HepG2 (cell line): ENCODE results near the gene SOWAHB. TPM values are rescaled to one million over a fixed set of nuclear protein-coding genes. Genes with fewer than 3 reads are reported as not detected.

Experiments used
- ARID3A ChIP-seq: IDR thresholded peaks from 2 replicates; pipeline ENCODE4 v1.6.1; 2012; ENCODE audit warnings: low read depth, low read length, improper control_type of control experiment
- CBFB ChIP-seq: sonication (generic); formaldehyde crosslinking; IDR thresholded peaks from 2 replicates; pipeline ENCODE4 v1.4.0; 2020; ENCODE audit warnings: missing genetic modification reagents
- ELF3 ChIP-seq: IDR thresholded peaks from 2 replicates; pipeline ENCODE4 v1.6.1; 2016; ENCODE audit warnings: missing genetic modification reagents, missing compliant biosample characterization
- HDAC1 ChIP-seq: sonication (generic); formaldehyde crosslinking; IDR thresholded peaks from 2 replicates; pipeline ENCODE4 v1.5.1; 2020; ENCODE audit warnings: mild to moderate bottlenecking, missing genetic modification reagents
- HOXA3 ChIP-seq: sonication (generic); formaldehyde crosslinking; IDR thresholded peaks from 2 replicates; pipeline ENCODE4 v1.5.0; 2020; ENCODE audit warnings: missing genetic modification reagents
- HOXA7 ChIP-seq: sonication (generic); formaldehyde crosslinking; IDR thresholded peaks from 2 replicates; pipeline ENCODE4 v1.8.1; 2022; ENCODE audit warnings: mild to moderate bottlenecking, missing genetic modification reagents, moderate library complexity
- MEIS1 ChIP-seq: sonication (generic); formaldehyde crosslinking; IDR thresholded peaks from 2 replicates; pipeline ENCODE4 v1.9.0; 2021; ENCODE audit warnings: mild to moderate bottlenecking, missing genetic modification reagents, moderate library complexity, borderline replicate concordance
- NFATC3 ChIP-seq: sonication (generic); formaldehyde crosslinking; IDR thresholded peaks from 2 replicates; pipeline ENCODE4 v1.5.1; 2020; ENCODE audit warnings: mild to moderate bottlenecking, missing genetic modification reagents
- SMARCC2 ChIP-seq: fragments of 450-650 bp; IDR thresholded peaks from 2 replicates; pipeline ENCODE4 v1.6.1; 2017; ENCODE audit warnings: antibody characterized with exemption, mild to moderate bottlenecking
- ZBTB26 ChIP-seq: IDR thresholded peaks from 2 replicates; pipeline ENCODE4 v1.6.1; 2016; ENCODE audit warnings: missing compliant biosample characterization, missing genetic modification reagents, borderline replicate concordance
- ZFX ChIP-seq: sonication (generic); formaldehyde crosslinking; IDR thresholded peaks from 2 replicates; pipeline ENCODE4 v1.4.0; 2020; ENCODE audit warnings: mild to moderate bottlenecking, low read depth, missing genetic modification reagents, moderate library complexity
- ZFY ChIP-seq: sonication (generic); formaldehyde crosslinking; IDR thresholded peaks from 2 replicates; pipeline ENCODE4 v1.4.0; 2020; ENCODE audit warnings: missing genetic modification reagents
- ZNF136 ChIP-seq: sonication (generic); formaldehyde crosslinking; IDR thresholded peaks from 2 replicates; pipeline ENCODE4 v1.8.1; 2022; ENCODE audit warnings: low read depth, mild to moderate bottlenecking, moderate library complexity, missing genetic modification reagents
- ZNF138 ChIP-seq: sonication (generic); formaldehyde crosslinking; IDR thresholded peaks from 2 replicates; pipeline ENCODE4 v1.5.0; 2020; ENCODE audit warnings: mild to moderate bottlenecking, low read depth, missing genetic modification reagents
- ZNF235 ChIP-seq: sonication (generic); formaldehyde crosslinking; IDR thresholded peaks from 2 replicates; pipeline ENCODE4 v1.8.1; 2023; ENCODE audit warnings: mild to moderate bottlenecking, missing genetic modification reagents, borderline replicate concordance
- ZNF503 ChIP-seq: sonication (generic); formaldehyde crosslinking; IDR thresholded peaks from 2 replicates; pipeline ENCODE4 v1.4.0; 2020; ENCODE audit warnings: missing genetic modification reagents
- polyA plus RNA-seq, 8 experiments: library from polyadenylated mRNA; depleted of rRNA in 3 of 8; stranded (reverse) in 7 of 8; unstranded in 1 of 8; fragments of >200 nt; fragmentation: Illumina TruSeq in 4 of 8; extraction: Trizol in 4 of 8; gene quantifications; 2 replicates each; pipeline versions ENCODE4 v1.2.1 to v1.2.3, GENCODE V29; 2011 to 2016; ENCODE audit warnings: low read depth in 4 of 8, missing spikeins in 1 of 8, mixed read lengths in 1 of 8; ENCODE audit not compliant: insufficient read depth in 1 of 8
- total RNA-seq, 5 experiments: library from RNA; depleted of rRNA; stranded (reverse); fragments of >200 nt; fragmentation: Illumina TruSeq; extraction: Trizol; gene quantifications; 2 replicates each; pipeline ENCODE4 v1.2.3, GENCODE V29; 2016; ENCODE audit warnings: low read depth in 1 of 5
- TF ChIP-seq, protein P1 (sequence below): sonication (generic); formaldehyde crosslinking; IDR thresholded peaks from 2 replicates; pipeline ENCODE4 v1.4.0; 2020; ENCODE audit warnings: mild to moderate bottlenecking, missing genetic modification reagents
- TF ChIP-seq, protein P2 (sequence below): sonication (generic); formaldehyde crosslinking; IDR thresholded peaks from 2 replicates; pipeline ENCODE4 v1.8.1; 2022; ENCODE audit warnings: mild to moderate bottlenecking, missing genetic modification reagents
- TF ChIP-seq, protein P3 (sequence below): sonication (generic); formaldehyde crosslinking; IDR thresholded peaks from 2 replicates; pipeline ENCODE4 v1.5.1; 2020; ENCODE audit warnings: missing genetic modification reagents, mild to moderate bottlenecking, borderline replicate concordance

SOWAHB gene
- total and polyA plus RNA-seq, 2 of the 13 experiments (the other 11 are each of a cell fraction or from before 2014, with no cell fraction given), result 0.12 to 0.51 TPM

GRCh38 chr4:76896614-76897535, 1.1 kb downstream of the SOWAHB start (continued):
- TF ChIP-seq ZBTB26 (CRISPR knock-in tag), result no peak
- no peak for TF ChIP-seq NFATC3 (CRISPR knock-in tag)
- TF ChIP-seq ELF3, result no peak
- TF ChIP-seq, protein P1, sequence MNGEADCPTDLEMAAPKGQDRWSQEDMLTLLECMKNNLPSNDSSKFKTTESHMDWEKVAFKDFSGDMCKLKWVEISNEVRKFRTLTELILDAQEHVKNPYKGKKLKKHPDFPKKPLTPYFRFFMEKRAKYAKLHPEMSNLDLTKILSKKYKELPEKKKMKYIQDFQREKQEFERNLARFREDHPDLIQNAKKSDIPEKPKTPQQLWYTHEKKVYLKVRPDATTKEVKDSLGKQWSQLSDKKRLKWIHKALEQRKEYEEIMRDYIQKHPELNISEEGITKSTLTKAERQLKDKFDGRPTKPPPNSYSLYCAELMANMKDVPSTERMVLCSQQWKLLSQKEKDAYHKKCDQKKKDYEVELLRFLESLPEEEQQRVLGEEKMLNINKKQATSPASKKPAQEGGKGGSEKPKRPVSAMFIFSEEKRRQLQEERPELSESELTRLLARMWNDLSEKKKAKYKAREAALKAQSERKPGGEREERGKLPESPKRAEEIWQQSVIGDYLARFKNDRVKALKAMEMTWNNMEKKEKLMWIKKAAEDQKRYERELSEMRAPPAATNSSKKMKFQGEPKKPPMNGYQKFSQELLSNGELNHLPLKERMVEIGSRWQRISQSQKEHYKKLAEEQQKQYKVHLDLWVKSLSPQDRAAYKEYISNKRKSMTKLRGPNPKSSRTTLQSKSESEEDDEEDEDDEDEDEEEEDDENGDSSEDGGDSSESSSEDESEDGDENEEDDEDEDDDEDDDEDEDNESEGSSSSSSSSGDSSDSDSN (CRISPR knock-in tag), result peak; percentile 90
- TF ChIP-seq, protein P2, sequence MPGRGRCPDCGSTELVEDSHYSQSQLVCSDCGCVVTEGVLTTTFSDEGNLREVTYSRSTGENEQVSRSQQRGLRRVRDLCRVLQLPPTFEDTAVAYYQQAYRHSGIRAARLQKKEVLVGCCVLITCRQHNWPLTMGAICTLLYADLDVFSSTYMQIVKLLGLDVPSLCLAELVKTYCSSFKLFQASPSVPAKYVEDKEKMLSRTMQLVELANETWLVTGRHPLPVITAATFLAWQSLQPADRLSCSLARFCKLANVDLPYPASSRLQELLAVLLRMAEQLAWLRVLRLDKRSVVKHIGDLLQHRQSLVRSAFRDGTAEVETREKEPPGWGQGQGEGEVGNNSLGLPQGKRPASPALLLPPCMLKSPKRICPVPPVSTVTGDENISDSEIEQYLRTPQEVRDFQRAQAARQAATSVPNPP, result 0 out of 2 replicates have a peak, but pooled peaks have one; percentile 26
- TF ChIP-seq HDAC1 (CRISPR knock-in tag), result 0 out of 2 replicates have a peak, but pooled peaks have one; percentile 40
- TF ChIP-seq ZNF138 (CRISPR knock-in tag), result no peak
- TF ChIP-seq, protein P3, sequence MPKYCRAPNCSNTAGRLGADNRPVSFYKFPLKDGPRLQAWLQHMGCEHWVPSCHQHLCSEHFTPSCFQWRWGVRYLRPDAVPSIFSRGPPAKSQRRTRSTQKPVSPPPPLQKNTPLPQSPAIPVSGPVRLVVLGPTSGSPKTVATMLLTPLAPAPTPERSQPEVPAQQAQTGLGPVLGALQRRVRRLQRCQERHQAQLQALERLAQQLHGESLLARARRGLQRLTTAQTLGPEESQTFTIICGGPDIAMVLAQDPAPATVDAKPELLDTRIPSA (CRISPR knock-in tag), result 0 out of 2 replicates have a peak, but pooled peaks have one; percentile 29
- TF ChIP-seq ZFY (CRISPR knock-in tag), result peak; percentile 53
- peak; percentile 18; the same call in 1 of the 2 replicates for TF ChIP-seq ZFX (CRISPR knock-in tag)
- TF ChIP-seq ZNF136 (CRISPR knock-in tag), result no peak
- no peak for TF ChIP-seq ZNF235
- no peak for TF ChIP-seq ZNF503
- 0 out of 2 replicates have a peak, but pooled peaks have one; percentile 44 for TF ChIP-seq MEIS1 (CRISPR knock-in tag)
- 0 out of 2 replicates have a peak, but pooled peaks have one; percentile 28 for TF ChIP-seq CBFB (CRISPR knock-in tag)
- TF ChIP-seq SMARCC2, result no peak
- TF ChIP-seq HOXA7 (CRISPR knock-in tag), result no peak
- TF ChIP-seq HOXA3 (CRISPR knock-in tag), result peak; percentile 15; the same call in 1 of the 2 replicates
- no peak for TF ChIP-seq ARID3A
